GM06990 (cell line): ENCODE data around the gene HOXD12.

Source experiments
- DNase-seq: peaks from one replicate; pipeline ENCODE4 v3.0.0-alpha.2; 2011; ENCODE audit not compliant: insufficient read length; ENCODE audit errors: extremely low read depth
- H3K27me3 ChIP-seq: replicated peaks from 2 replicates; pipeline ENCODE4 v1.6.0; 2011; ENCODE audit warnings: low read length; ENCODE audit not compliant: control insufficient read depth, insufficient read depth
- H3K36me3 ChIP-seq: 2 replicates; pipeline ENCODE4 v1.5.1; 2011; ENCODE audit warnings: low read length; ENCODE audit not compliant: control insufficient read depth, insufficient read depth
- H3K4me3 ChIP-seq: replicated peaks from 2 replicates; pipeline ENCODE4 v1.5.1; 2011; ENCODE audit warnings: low read depth, mild to moderate bottlenecking, control low read depth, low read length
- CTCF ChIP-seq: IDR thresholded peaks from 2 replicates; pipeline ENCODE4 v1.5.1; 2011; ENCODE audit warnings: low read length, control low read depth, mild to moderate bottlenecking, inconsistent platforms; ENCODE audit not compliant: insufficient read depth, poor library complexity, severe bottlenecking

Gene HOXD12

GRCh38 chr2:176082824-176083751 is 16.5 kb upstream of the HOXD12 start:
- peaks cover 3% of the 10 kb centered on the region for H3K27me3 ChIP-seq
- no peak for TF ChIP-seq CTCF

GRCh38 chr2:176083796-176084261 is 15.8 kb upstream of the HOXD12 start, which contains the start of gene EVX2:
TSS of gene EVX2 (minus strand) at chr2:176083962. CDS start at chr2:176083776, 186 bp downstream.
- TF ChIP-seq CTCF, result no peak
- no peaks in the 10 kb centered on the region for H3K36me3 ChIP-seq
- H3K27me3 ChIP-seq, result peaks cover 3% of the 10 kb centered on the region
- DNase-seq, result no peak
- no peak within 1 kb of the TSS for H3K4me3 ChIP-seq

More at GRCh38 chr2:176082824-176083751, 16.5 kb upstream of the HOXD12 start:
- no peak for DNase-seq
- no peaks in the 10 kb centered on the region for H3K36me3 ChIP-seq
- H3K4me3 ChIP-seq, result no peak overlapping the region

- H3K27me3 ChIP-seq, result peaks cover 2% of the 10 kb centered on the region
- no peak for DNase-seq
- H3K4me3 ChIP-seq, result no peak overlapping the region
- H3K36me3 ChIP-seq, result no peaks in the 10 kb centered on the region
- TF ChIP-seq CTCF, result no peak
Measured at GRCh38 chr2:176084611-176085119, 14.9 kb upstream of the HOXD12 start.

GRCh38 chr2:176085120-176085788 is 14.3 kb upstream of the HOXD12 start:
- no peak for TF ChIP-seq CTCF
- no peak for DNase-seq
- peaks cover 2% of the 10 kb centered on the region for H3K27me3 ChIP-seq
- no peaks in the 10 kb centered on the region for H3K36me3 ChIP-seq
- no peak overlapping the region for H3K4me3 ChIP-seq

GRCh38 chr2:176085861-176086771 is 13.5 kb upstream of the HOXD12 start:
- no peak for DNase-seq
- TF ChIP-seq CTCF, result peak; percentile 29
- Histone ChIP-seq H3K4me3 (no peak overlapping the region), H3K36me3 (no peaks in the 10 kb centered on the region), H3K27me3 (peaks cover 2% of the 10 kb centered on the region)
